ENCODE data around the gene FANCG. TPM values are rescaled to one million over a fixed set of nuclear protein-coding genes. Genes with fewer than 3 reads are reported as not detected.

Gene FANCG
- total and polyA plus RNA-seq, 4 donors, result 7.2 to 20.6 (median 15.3) TPM

DNA sequence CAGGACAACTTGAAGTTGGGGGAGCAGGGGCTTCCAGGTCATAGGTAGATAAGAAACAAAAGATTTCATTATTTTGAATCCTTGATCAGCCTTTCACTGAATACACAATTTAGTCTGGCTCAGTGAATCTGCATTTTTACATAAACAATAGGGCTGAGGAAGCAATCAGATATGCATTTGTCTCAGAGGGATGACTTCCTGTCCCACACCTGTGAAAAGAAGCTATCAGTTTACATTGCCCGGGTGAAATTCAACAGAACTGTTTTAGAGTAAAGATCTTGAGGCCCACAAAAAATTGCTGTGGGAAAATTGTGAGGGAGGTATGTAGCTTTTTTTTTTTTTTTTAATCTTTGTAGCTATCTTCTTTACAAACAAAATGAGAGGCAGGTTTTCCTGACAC lies 51.9 kb downstream of the FANCG start:
- ATAC-seq (ENCODE audit: insufficient read depth, low FRiP score), result no peak

GRCh38 chr9:35027374-35027773 lies 52.4 kb downstream of the FANCG start:
- no peak for TF ChIP-seq CTCF (IDR thresholded peaks at IDR 0.05; ENCODE audit: control extremely low read depth, extremely low read depth)
- no peak overlapping the region for H3K27ac ChIP-seq (ENCODE audit: low read depth in 1 of 2, low read length in 1 of 2)
- H3K4me3 ChIP-seq, result no peak overlapping the region
- no peak for DNase-seq
- H3K36me3 ChIP-seq (ENCODE audit: control insufficient read depth in 4 of 4, insufficient read depth in 4 of 4, low read length in 4 of 4), result peaks cover 0 to 4% (median 0%) of the 10 kb centered on the region in 4 donors
- H3K9me3 ChIP-seq (ENCODE audit: control insufficient read depth in 4 of 4, insufficient read depth in 3 of 4, low read length in 3 of 4), result no peaks in the 10 kb centered on the region
- 80 to 92% methylated on average over 1 of the region's 1 CpG for WGBS, 2 donors
- no peaks in the 10 kb centered on the region for H3K27me3 ChIP-seq (ENCODE audit: control insufficient read depth in 3 of 3, insufficient read depth in 3 of 3, low read length in 2 of 3)
- H3K9ac ChIP-seq (ENCODE audit: insufficient read depth in 1 of 2, low read length in 2 of 2), result no peak overlapping the region
- H3K4me1 ChIP-seq (ENCODE audit: control insufficient read depth in 5 of 5, insufficient read depth in 5 of 5, low read length in 5 of 5), result peaks cover 0 to 15% (median 0%) of the 10 kb centered on the region in 5 donors
- no peak for ATAC-seq (ENCODE audit: insufficient read depth, low FRiP score)

More for the DNA sequence above, 51.9 kb downstream of the FANCG start:
- DNase-seq, result no peak
- H3K4me1 ChIP-seq (ENCODE audit: control insufficient read depth in 5 of 5, insufficient read depth in 5 of 5, low read length in 5 of 5), result peaks cover 0 to 15% (median 0%) of the 10 kb centered on the region in 5 donors
- TF ChIP-seq CTCF (IDR thresholded peaks at IDR 0.05; ENCODE audit: control extremely low read depth, extremely low read depth), result no peak
- no peak overlapping the region for H3K4me3 ChIP-seq
- H3K36me3 ChIP-seq (ENCODE audit: control insufficient read depth in 4 of 4, insufficient read depth in 4 of 4, low read length in 4 of 4), result peaks cover 0 to 3% (median 0%) of the 10 kb centered on the region in 4 donors
- H3K9ac ChIP-seq (ENCODE audit: insufficient read depth in 1 of 2, low read length in 2 of 2), result no peak overlapping the region
- no peaks in the 10 kb centered on the region for H3K27me3 ChIP-seq (ENCODE audit: control insufficient read depth in 3 of 3, insufficient read depth in 3 of 3, low read length in 2 of 3)
- no peak overlapping the region for H3K27ac ChIP-seq (ENCODE audit: low read depth in 1 of 2, low read length in 1 of 2)
- H3K9me3 ChIP-seq (ENCODE audit: control insufficient read depth in 4 of 4, insufficient read depth in 3 of 4, low read length in 3 of 4), result no peaks in the 10 kb centered on the region
- WGBS, 2 donors, result 43 to 65% methylated on average over 1 of the region's 1 CpG

- Histone ChIP-seq H3K36me3 (ENCODE audit: control insufficient read depth in 4 of 4, insufficient read depth in 4 of 4, low read length in 4 of 4) (peaks cover 0 to 6% (median 0%) of the 10 kb centered on the region in 4 donors), H3K27ac (ENCODE audit: low read depth in 1 of 2, low read length in 1 of 2) (peak overlapping the region in 1 of 2 donors; percentile 80), H3K27me3 (ENCODE audit: control insufficient read depth in 3 of 3, insufficient read depth in 3 of 3, low read length in 2 of 3) (no peaks in the 10 kb centered on the region), H3K4me3 (no peak overlapping the region), H3K9me3 (ENCODE audit: control insufficient read depth in 4 of 4, insufficient read depth in 3 of 4, low read length in 3 of 4) (no peaks in the 10 kb centered on the region), H3K9ac (ENCODE audit: insufficient read depth in 1 of 2, low read length in 2 of 2) (no peak overlapping the region), H3K4me1 (ENCODE audit: control insufficient read depth in 5 of 5, insufficient read depth in 5 of 5, low read length in 5 of 5) (peaks cover 0 to 15% (median 0%) of the 10 kb centered on the region in 5 donors)
- no peak for TF ChIP-seq CTCF (IDR thresholded peaks at IDR 0.05; ENCODE audit: control extremely low read depth, extremely low read depth)
- ATAC-seq (ENCODE audit: insufficient read depth, low FRiP score) (no peak), DNase-seq (no peak)
- 49 to 80% methylated on average over 3 of the region's 3 CpGs for WGBS, 2 donors
These were observed 53.1 kb downstream of the FANCG start for GRCh38 chr9:35026671-35027070.

Small RNAs within 50 kb of the gene (small RNA-seq; reads per million reads assigned to genes)
- not detected for gene RN7SL338P (ENCODE audit: low replicate concordance)

Other genes with a start within 250 kb of the FANCG start
- 1 to 10 TPM in 1 of 2 donors, under 1 TPM in 1; 0.48 to 1.0 TPM for gene PHF24, start 121.7 kb downstream of the FANCG start, total RNA-seq
- under 1 TPM; 0.10 to 0.14 TPM for gene PHF24, start 121.7 kb downstream of the FANCG start, polyA plus RNA-seq
- gene DNAJB5, start 90.2 kb downstream of the FANCG start, total RNA-seq, result 10 to 100 TPM in 1 of 2 donors, 1 to 10 TPM in 1; 4.5 to 10.3 TPM
- 1 to 10 TPM; 4.8 to 8.9 TPM for gene DNAJB5, start 90.2 kb downstream of the FANCG start, polyA plus RNA-seq
- gene VCP, start 7.3 kb downstream of the FANCG start, total RNA-seq, result 100 to 1,000 TPM; 164 to 249 TPM
- gene VCP, start 7.3 kb downstream of the FANCG start, polyA plus RNA-seq, result 100 to 1,000 TPM in 1 of 2 donors, 10 to 100 TPM in 1; 58.5 to 193 TPM
- 10 to 100 TPM; 20.4 to 38.1 TPM for gene PIGO, start 16.6 kb upstream of the FANCG start, total RNA-seq
- 10 to 100 TPM; 13.8 to 20.0 TPM for gene PIGO, start 16.6 kb upstream of the FANCG start, polyA plus RNA-seq
- gene STOML2, start 23.2 kb upstream of the FANCG start, total RNA-seq, result 10 to 100 TPM; 64.9 to 96.5 TPM
- 100 to 1,000 TPM in 1 of 2 donors, 10 to 100 TPM in 1; 50.3 to 116 TPM for gene STOML2, start 23.2 kb upstream of the FANCG start, polyA plus RNA-seq
- 10 to 100 TPM in 1 of 2 donors, 1 to 10 TPM in 1; 9.5 to 31.9 TPM for gene ATOSB, start 35.9 kb upstream of the FANCG start, total RNA-seq
- gene ATOSB, start 35.9 kb upstream of the FANCG start, polyA plus RNA-seq, result 10 to 100 TPM; 14.0 to 32.0 TPM
- 100 to 1,000 TPM in 1 of 2 donors, 10 to 100 TPM in 1; 94.9 to 102 TPM for gene UNC13B, start 82.1 kb upstream of the FANCG start, total RNA-seq
- 10 to 100 TPM; 25.8 to 34.0 TPM for gene UNC13B, start 82.1 kb upstream of the FANCG start, polyA plus RNA-seq

Data from lung (tissue), 13 donors.